ENCODE measurements around the gene TBC1D22A. TPM values are rescaled to one million over a fixed set of nuclear protein-coding genes. Genes with fewer than 3 reads are reported as not detected.

TBC1D22A gene
- total and polyA plus RNA-seq, 2 experiments from 2014 or later: 9.6 to 13.3 TPM

GRCh38 chr22:46992121-46992731 is 229.8 kb downstream of the TBC1D22A start:
- no peak for TF ChIP-seq STAT1 (IDR thresholded peaks at IDR 0.05; ENCODE audit: unreplicated experiment)
- TF ChIP-seq, protein P1, sequence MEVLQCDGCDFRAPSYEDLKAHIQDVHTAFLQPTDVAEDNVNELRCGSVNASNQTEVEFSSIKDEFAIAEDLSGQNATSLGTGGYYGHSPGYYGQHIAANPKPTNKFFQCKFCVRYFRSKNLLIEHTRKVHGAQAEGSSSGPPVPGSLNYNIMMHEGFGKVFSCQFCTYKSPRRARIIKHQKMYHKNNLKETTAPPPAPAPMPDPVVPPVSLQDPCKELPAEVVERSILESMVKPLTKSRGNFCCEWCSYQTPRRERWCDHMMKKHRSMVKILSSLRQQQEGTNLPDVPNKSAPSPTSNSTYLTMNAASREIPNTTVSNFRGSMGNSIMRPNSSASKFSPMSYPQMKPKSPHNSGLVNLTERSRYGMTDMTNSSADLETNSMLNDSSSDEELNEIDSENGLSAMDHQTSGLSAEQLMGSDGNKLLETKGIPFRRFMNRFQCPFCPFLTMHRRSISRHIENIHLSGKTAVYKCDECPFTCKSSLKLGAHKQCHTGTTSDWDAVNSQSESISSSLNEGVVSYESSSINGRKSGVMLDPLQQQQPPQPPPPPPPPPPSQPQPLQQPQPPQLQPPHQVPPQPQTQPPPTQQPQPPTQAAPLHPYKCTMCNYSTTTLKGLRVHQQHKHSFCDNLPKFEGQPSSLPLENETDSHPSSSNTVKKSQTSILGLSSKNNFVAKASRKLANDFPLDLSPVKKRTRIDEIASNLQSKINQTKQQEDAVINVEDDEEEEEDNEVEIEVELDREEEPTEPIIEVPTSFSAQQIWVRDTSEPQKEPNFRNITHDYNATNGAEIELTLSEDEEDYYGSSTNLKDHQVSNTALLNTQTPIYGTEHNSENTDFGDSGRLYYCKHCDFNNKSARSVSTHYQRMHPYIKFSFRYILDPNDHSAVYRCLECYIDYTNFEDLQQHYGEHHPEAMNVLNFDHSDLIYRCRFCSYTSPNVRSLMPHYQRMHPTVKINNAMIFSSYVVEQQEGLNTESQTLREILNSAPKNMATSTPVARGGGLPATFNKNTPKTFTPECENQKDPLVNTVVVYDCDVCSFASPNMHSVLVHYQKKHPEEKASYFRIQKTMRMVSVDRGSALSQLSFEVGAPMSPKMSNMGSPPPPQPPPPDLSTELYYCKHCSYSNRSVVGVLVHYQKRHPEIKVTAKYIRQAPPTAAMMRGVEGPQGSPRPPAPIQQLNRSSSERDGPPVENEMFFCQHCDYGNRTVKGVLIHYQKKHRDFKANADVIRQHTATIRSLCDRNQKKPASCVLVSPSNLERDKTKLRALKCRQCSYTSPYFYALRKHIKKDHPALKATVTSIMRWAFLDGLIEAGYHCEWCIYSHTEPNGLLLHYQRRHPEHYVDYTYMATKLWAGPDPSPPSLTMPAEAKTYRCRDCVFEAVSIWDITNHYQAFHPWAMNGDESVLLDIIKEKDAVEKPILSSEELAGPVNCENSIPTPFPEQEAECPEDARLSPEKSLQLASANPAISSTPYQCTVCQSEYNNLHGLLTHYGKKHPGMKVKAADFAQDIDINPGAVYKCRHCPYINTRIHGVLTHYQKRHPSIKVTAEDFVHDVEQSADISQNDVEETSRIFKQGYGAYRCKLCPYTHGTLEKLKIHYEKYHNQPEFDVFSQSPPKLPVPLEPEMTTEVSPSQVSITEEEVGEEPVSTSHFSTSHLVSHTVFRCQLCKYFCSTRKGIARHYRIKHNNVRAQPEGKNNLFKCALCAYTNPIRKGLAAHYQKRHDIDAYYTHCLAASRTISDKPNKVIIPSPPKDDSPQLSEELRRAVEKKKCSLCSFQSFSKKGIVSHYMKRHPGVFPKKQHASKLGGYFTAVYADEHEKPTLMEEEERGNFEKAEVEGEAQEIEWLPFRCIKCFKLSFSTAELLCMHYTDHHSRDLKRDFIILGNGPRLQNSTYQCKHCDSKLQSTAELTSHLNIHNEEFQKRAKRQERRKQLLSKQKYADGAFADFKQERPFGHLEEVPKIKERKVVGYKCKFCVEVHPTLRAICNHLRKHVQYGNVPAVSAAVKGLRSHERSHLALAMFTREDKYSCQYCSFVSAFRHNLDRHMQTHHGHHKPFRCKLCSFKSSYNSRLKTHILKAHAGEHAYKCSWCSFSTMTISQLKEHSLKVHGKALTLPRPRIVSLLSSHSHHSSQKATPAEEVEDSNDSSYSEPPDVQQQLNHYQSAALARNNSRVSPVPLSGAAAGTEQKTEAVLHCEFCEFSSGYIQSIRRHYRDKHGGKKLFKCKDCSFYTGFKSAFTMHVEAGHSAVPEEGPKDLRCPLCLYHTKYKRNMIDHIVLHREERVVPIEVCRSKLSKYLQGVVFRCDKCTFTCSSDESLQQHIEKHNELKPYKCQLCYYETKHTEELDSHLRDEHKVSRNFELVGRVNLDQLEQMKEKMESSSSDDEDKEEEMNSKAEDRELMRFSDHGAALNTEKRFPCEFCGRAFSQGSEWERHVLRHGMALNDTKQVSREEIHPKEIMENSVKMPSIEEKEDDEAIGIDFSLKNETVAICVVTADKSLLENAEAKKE (CRISPR knock-in tag; IDR thresholded peaks at IDR 0.05): no peak
- TF ChIP-seq, protein P2, sequence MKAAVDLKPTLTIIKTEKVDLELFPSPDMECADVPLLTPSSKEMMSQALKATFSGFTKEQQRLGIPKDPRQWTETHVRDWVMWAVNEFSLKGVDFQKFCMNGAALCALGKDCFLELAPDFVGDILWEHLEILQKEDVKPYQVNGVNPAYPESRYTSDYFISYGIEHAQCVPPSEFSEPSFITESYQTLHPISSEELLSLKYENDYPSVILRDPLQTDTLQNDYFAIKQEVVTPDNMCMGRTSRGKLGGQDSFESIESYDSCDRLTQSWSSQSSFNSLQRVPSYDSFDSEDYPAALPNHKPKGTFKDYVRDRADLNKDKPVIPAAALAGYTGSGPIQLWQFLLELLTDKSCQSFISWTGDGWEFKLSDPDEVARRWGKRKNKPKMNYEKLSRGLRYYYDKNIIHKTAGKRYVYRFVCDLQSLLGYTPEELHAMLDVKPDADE (IDR thresholded peaks at IDR 0.05): no peak
- Histone ChIP-seq H3K27me3 (ENCODE audit: insufficient read depth) (no peaks in the 10 kb centered on the region), H3K79me2 (replicated peaks; ENCODE audit: insufficient read depth) (no peaks in the 10 kb centered on the region), H3K27ac (ENCODE audit: low read depth) (no peak overlapping the region), H4K20me1 (replicated peaks; ENCODE audit: insufficient read depth) (no peaks in the 10 kb centered on the region), H3K9me2 (ENCODE audit: insufficient read depth) (no peaks in the 10 kb centered on the region), H2AFZ (no peak overlapping the region), H3K4me3 (no peak overlapping the region), H3K4me2 (no peak overlapping the region), H3K36me3 (ENCODE audit: insufficient read depth) (no peaks in the 10 kb centered on the region), H3F3A (replicated peaks; ENCODE audit: low read depth) (no peaks in the 10 kb centered on the region), H3K4me1 (ENCODE audit: insufficient read depth) (no peaks in the 10 kb centered on the region)
- H3K27me3 Mint-ChIP-seq (ENCODE audit: insufficient read depth, low read depth, poor library complexity): peaks cover 2% of the 10 kb centered on the region
- H3K36me3 Mint-ChIP-seq (ENCODE audit: low read depth): no peaks in the 10 kb centered on the region; the same call in 2 of the 3 replicates
- H3K27ac Mint-ChIP-seq: 0 out of 2 replicates have a peak overlapping the region, but pooled peaks have one; percentile 40
- DNase-seq (ENCODE audit: low spot score) (peak; percentile 41), ATAC-seq (peak; percentile 47)
- no peak overlapping the region for H3K4me3 Mint-ChIP-seq
- no peaks in the 10 kb centered on the region for H3K9me3 Mint-ChIP-seq
- H3K4me1 Mint-ChIP-seq: peaks cover 10% of the 10 kb centered on the region; the same call in 2 of the 3 replicates

- H3K27me3 Mint-ChIP-seq (ENCODE audit: insufficient read depth, low read depth, poor library complexity): peaks cover 2% of the 10 kb centered on the region
- H3K79me2 ChIP-seq (replicated peaks; ENCODE audit: insufficient read depth): no peaks in the 10 kb centered on the region
- H3K4me1 ChIP-seq (ENCODE audit: insufficient read depth): no peaks in the 10 kb centered on the region
- H3K4me1 Mint-ChIP-seq: peaks cover 10% of the 10 kb centered on the region; the same call in 2 of the 3 replicates
- no peaks in the 10 kb centered on the region; the same call in 2 of the 3 replicates for H3K36me3 Mint-ChIP-seq (ENCODE audit: low read depth)
- no peak for TF ChIP-seq STAT1 (IDR thresholded peaks at IDR 0.05; ENCODE audit: unreplicated experiment)
- no peak for TF ChIP-seq ZNF331 (CRISPR knock-in tag; IDR thresholded peaks at IDR 0.05; ENCODE audit: low read depth)
- TF ChIP-seq, protein P2 (IDR thresholded peaks at IDR 0.05): no peak
- TF ChIP-seq ZNF114 (CRISPR knock-in tag; IDR thresholded peaks at IDR 0.05): no peak
- no peaks in the 10 kb centered on the region for H3K27me3 ChIP-seq (ENCODE audit: insufficient read depth)
- H3K4me2 ChIP-seq: no peak overlapping the region
- no peak overlapping the region for H3K4me3 ChIP-seq
- peak; percentile 45 for ATAC-seq
- H3K27ac ChIP-seq (ENCODE audit: low read depth): no peak overlapping the region
- no peaks in the 10 kb centered on the region for H3F3A ChIP-seq (replicated peaks; ENCODE audit: low read depth)
- H3K9me2 ChIP-seq (ENCODE audit: insufficient read depth): no peaks in the 10 kb centered on the region
- H3K4me3 Mint-ChIP-seq: no peak overlapping the region
- no peak overlapping the region for H2AFZ ChIP-seq
- no peak for DNase-seq (ENCODE audit: low spot score)
- H4K20me1 ChIP-seq (replicated peaks; ENCODE audit: insufficient read depth): no peaks in the 10 kb centered on the region
- no peaks in the 10 kb centered on the region for H3K9me3 Mint-ChIP-seq
- H3K27ac Mint-ChIP-seq: no peak overlapping the region
- H3K36me3 ChIP-seq (ENCODE audit: insufficient read depth): no peaks in the 10 kb centered on the region
These were observed 231.2 kb downstream of the TBC1D22A start for GRCh38 chr22:46993633-46994032.
